Activated effector memory CD4-positive, alpha-beta T cell treated with Interleukin-2 at 50 U/mL for 16 hours (primary cell): ENCODE data around the gene CFAP65.

Experiments
- DNase-seq: peaks from one replicate; pipeline ENCODE4 v3.0.0-alpha.2; 2020

CFAP65 gene

DNA sequence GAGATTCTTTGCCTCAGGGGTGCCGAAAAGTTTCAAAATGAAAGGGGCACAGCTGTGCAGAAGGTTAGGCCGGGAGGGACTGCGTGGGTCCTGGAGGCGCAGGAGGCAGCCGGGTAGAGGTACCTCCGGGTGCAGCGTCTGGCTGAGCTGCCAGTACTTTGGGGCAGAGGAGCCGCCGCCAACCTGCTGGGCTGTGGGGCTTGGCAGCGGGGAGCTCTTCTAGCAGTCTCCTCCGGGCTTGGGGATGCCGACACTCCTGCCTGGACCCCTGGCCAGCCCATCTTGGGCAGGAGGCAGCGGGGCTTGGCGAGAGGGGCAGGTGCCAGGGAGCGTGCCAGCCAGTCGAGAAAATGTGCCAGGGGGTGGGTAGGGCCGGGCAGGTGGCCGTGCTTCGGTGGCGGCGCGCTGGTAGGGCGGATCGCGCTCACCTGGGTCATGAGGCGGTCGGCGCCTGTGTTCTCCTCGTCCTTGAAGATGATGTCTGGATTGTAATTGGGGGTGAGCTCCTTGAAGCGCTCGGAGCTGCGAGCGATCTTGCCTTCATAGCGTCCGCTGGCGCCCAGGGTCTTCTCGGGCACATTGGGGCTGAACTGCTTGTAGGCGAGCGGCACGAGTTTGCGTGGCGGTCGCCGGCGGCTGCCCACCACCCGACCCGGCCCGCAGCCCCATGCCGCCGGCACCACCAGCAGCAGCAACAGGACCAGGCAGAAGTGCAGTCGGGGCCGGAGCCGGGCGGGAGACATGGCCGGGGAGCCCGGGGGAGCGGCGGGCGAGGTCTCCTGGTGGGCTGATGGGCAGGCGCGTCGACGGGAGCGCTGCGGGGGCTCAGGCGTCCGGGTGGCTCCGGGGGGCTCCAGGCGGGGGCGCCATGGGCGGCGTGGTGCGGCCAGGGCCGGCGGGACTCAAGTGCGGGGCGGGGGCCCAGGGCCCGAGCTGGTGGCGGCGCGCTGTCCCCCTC is 18.7 kb upstream of the CFAP65 start:
- no peak for DNase-seq

DNA sequence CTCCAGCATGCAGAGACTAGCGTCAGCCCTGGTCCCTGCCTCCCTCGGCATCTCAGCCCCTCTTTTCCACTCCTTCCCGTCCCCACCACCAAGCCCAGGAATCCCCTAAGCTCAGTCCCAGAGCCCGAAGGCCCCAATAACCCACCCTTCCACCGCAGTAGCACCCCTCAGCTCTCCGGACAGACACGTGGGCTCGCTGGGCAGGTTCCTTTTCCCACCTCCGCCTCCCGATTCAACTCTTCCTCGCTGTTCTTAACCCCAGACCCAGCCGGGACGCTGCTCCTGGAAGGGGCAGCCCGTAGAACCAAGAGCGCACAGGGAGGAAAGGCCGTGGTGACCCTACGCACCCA is 18.0 kb upstream of the CFAP65 start:
- DNase-seq = no peak

DNA sequence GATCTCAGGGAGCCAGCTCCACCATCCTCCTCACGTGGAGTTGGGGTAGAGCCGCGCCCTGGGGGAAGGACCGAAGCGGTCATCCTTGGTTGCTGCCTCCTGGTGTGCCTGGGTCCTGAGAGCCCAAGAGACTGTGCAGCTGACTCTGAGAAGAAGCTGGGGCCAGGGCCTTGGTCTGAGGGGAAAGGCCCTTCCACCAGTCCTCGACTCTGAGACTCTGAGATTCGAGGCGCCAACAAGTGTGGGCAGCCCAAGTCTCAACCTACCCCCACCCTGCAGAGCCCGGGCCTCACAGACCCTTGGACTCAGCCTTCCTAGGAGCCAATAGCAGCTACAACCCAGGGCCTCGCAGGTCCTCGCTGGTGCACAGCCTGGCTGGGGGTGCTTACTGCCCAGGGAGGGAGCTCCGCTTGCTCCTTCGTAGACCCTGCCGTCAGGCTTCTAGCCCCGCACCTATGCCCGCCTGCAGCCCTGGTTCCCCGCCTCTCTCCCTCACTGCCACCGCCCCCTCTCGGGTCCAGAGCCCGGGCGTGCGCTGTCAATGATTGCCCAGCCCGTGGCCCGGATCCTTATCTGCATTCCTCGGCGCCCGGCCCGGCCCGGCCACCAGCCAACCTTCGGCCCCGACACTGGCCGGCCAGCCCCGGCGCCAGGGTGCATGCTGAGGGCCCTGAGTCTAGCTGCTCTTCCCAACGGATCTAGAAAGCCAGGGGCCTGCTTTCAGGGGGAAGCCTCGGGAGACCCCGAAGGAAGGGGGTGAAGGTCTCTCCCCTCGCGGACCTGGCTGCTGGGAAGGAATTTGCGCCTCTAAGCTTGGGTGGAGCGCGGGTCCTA is 17.4 kb upstream of the CFAP65 start:
- DNase-seq = no peak

DNA sequence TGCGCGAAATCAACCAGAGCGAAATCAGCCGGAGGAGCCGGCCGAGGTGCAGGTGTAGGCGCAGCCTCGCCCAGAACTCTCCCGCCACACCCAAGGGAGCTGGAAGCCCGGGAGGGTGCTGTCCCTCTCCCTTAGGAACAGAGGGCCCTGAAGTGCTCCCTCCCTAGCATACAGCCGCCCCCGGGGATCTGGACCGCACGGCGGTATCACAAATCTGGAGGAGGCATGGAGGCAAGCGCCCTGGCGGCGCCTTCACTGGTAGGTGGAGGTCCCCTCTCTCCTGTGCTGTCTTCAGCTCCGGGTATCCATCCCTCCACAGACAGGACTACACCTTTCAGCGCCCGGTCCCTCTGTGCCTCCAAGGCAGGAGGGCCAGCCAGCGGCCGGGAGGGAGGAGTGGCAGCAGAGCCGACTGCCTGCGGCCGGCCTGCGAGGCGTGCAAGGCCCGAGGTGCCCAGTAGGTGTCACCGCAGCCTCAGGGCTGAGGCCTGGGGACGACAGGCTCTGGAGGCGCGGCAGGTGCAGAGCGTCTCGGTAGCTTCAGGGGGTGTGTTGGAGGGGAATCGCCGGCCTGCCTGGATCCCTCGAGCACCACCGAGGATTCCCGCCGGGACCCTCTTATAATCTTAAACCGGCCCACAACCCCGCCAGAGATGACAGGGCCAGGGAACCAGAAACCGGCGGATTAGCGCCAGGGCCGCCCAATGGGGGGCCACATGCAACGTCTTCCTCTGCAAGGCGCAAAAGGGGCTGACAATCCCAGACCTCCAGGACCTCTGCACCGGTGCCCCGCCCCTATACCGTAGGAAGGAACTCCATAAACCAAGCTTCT is 16.6 kb upstream of the CFAP65 start:
- peak; percentile 64 for DNase-seq

DNA sequence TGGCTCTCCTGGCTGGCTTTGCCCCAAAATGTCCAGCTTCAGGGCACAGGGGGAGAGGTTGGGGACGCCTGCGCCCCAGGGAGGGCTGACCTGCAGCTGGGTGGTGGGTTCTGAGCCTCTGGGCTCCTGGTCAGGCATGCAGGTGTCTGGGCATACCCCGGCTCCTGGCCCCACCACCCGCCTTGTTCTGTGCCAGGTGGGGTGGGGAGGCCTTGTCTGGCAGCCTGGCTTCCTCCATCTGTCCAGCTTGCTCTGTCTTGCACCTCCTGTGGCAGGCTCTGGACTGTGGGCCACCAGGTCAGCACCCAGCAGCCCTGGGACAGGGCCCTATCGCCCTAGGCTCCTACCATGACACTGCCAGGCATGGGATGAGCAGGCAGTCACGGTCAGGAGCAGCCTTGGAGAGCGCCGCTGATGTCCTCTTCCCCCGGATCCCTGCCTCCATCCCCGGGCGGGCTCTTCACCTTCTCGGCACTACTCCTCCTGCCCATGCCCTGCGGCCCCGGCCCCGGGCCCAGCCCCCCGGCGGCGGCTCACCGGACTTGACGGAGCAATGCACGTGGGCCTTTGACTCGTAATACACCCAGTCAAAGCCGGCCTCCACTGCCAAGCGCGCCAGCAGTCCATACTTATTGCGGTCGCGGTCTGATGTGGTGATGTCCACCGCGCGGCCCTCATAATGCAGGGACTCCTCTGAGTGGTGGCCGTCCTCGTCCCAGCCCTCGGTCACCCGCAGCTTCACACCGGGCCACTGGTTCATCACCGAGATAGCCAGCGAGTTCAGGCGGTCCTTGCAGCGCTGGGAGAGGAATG is 15.8 kb upstream of the CFAP65 start:
- DNase-seq = no peak

DNA sequence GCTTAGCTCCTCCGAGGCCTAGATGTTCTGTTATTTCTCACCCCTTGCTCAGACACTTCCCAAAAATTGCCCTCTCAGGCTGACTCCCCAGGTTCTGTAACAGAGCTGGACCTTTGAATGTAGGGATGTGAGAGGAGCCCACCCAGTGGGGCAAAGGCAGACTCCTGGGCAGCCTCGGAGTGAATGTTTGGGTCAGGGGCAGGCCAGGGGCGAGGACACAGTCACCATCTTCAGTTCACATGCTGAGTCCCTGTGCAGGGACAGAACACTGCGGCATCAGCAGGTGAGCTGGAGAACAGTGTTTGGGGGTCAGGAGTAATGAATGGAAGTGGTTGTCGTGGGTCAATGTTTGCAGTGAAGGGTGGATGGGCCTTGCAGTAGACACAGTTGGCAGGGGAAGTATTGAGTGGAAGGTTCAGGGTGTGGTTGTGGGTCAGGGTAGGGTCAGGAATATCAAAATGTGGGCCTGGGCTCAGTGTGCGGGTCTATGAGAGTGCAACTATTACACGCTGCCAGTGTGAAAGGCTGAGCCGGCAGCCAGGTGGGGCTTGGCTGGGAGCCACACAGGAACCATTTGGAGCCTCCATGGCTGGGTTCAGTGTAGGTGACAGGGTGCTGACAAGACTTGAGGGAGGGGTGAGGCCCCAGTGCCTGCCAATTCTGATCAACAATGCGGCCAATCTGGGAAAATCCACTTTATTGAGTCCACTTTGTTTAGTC is 15.0 kb upstream of the CFAP65 start:
- DNase-seq = no peak

DNA sequence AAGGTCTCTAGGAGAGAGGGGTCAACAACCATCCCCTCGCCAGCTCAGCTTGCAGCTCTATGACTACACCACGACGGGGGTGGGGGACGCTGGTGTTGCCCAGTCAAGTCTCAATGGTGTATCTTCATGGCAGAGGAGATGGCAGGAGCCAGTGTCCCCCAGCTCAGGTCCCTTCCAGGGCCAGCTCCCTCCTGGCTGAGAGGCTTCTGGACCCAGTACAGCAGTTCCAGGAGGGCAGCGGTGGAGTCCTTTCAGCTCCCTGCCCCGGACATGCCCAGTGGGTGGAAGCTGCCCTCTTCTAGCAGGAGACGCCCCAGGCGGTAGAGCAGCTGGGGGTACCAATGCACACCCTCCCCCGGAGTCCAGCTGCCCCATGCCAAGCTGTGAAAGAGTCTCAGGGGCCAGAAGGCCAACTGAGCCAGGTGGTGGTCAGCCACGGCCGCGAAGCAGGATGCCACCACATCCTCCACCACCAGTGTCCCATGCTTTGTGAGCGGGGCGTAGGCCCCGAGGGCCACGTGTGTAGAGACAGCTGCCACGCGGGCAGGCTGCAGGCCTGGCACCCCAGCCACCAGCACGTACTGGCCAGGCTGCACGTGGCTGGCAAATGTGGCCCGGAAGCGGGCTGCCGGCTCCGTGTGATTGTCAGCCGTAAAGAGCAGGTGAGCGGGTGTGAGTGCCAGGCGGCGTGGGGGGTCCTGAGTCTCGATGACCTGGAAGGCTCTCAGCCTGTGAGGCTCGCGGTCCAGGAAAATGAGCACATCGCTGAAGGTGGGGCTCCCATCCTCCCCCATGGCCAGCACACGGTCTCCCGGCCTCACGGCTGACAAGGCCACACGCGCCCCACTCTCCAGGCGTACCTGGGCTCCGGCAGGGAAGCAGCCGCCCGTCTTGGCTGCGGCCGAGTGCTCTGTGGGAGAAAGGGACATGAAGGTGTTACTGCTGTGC is 13.9 kb upstream of the CFAP65 start:
- DNase-seq = no peak

DNA sequence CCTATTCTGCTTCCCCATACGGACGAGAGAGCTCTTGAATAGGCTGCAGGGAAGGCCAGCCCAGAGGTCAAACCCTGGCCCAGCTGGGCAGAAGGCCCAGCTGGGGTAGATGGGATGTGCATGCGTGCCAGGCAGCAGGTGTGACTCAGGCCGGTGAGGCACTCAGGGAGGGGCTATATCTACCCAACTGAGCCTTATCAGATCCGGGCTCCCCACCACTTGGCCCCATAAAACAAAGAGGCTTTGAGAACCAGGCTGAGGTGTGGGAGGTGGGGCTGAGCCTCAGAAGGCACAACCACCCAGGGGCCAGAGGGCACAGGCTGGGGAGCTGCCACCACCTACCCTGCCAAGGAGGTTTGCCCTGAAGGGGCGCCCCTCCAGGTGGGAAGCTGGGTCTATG is 8.0 kb upstream of the CFAP65 start:
- no peak for DNase-seq

DNA sequence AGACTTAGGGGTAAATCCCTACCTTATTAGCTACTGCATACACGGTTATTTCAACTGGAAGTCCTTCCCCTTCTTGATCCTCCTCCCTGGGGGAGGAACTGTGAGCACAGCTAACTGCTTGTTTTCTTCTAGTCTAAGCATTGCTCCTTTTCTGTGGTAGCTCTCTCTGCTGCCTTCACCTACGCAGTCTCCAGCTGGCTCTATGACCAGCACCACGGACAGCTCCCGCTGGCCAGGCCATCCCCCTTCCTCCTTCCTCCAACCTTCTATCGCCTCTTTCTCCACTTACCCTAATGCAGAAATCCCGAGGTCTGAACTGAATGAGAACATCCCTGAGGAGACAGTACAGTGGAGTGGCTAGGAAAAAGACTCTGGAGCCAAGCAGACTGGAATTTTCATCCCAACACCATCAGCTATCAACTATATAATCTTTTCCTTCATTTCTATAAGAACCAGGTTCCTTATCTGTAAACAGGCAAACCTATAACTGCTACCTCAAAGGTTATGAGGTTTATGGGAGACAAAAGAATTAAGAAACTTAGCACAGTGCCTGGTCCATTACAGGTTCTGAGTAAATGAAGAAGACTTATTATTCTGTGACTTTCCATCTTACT is 4.7 kb upstream of the CFAP65 start:
- no peak for DNase-seq

DNA sequence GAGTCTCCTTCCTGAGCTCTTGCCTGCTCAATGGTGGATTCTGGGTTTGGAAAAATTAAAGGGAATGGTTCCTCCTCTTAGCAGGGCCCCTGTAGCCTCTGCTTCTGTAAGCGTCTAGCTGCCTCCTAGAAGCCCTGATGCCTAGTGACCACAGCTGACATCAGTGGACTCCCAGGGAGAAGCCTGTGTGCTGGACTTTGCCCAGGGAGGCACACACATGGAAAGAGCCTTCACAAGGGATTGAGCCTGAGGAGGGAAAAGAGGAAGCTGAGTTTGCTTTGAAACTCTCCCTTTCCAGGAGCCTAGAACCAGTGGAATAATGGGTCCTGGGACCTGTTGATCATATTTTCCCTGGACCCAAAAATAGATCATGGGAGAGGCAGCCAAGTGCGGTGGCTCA is 1.4 kb upstream of the CFAP65 start:
- DNase-seq = no peak

DNA sequence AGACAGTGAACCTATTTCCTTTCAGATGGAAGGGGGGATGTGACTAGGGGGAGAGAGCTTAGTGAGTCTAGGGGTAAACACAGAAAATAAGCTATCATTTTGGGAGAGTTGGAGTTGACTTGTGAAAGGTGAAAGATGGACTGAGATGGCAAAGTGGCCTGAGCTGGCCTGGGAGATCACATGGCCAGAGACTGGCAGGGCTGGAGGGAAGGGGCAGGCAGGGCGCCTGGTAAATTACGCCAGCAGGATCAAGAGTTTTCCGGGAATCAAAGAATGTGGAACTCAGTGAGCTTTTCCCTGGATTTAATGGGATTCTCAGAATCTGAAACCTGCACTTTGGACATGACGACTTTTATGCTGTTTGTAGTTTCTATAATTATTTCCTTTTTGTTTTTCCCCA is 841 bp upstream of the CFAP65 start:
- DNase-seq = no peak

DNA sequence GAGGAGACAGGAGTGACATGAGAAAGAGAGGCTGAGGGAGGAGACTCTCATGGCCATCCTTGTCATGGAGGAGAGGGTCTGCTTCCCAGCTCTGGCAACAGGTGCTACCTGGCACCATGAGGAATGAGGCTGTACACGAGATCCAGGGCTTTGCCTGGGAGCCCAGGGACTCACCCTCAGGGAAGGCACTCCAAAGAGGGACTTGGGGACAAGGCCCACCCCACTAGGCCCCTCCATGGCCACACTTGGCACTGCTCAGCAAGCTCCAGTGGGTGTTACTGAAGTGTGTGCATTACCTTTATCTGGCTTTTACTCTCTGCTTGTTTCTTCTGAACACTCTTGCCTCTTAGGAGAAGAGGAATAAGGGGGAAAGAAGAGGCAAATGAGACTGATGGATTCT is 2.7 kb downstream of the CFAP65 start:
- no peak for DNase-seq

DNA sequence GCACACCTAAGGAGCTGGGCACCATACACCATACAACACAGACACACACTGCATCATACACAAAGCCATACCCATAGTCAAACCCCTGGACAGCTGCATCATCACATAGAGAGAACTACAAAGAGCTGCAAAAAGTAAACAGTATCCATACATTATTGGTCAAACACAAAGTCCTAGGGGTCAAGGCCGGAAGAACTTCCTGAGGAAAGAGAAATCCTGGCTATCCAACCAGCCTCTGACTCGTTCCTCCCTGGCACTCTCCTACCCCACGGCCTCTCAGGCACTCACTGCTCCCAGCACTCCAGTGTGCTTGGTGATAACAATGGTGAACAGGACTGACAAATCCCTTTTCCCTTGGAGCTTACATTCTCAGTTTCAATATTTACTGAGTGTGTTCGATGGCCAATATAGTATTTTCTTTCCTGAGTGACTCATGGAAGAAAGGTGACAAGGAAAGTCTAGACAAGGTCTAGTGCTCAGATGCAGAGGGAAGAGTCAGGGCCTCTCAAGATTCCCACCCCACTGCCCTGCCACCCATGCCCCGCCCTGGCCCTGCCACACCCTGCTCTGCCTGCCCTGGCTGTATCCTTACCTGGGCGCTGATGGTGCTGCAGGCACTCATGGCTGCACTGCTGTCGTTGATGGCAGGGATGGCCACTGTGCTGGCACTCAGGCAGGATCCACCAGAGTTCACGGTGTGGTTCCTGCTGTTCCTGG is 3.4 kb downstream of the CFAP65 start:
- DNase-seq = no peak

DNA sequence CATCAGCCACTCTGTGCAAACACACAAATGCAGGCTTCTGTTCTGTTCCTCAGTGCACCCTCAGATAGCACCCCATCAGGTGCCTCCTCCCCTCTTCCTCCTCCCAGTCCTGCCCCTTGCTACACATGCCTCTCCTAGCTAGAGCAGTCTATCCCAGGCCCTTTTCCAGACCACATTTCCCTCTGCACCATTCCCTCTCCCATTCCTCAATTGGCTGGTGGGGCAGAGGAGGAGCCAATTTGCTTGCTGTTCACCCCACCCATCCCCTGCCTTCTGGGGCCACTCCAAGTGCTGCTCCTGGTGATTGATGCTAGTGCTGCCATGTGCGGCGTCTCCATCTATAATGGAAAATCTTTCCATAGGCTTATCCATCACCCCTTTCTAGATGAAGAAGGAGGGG is 5.4 kb downstream of the CFAP65 start:
- no peak for DNase-seq

DNA sequence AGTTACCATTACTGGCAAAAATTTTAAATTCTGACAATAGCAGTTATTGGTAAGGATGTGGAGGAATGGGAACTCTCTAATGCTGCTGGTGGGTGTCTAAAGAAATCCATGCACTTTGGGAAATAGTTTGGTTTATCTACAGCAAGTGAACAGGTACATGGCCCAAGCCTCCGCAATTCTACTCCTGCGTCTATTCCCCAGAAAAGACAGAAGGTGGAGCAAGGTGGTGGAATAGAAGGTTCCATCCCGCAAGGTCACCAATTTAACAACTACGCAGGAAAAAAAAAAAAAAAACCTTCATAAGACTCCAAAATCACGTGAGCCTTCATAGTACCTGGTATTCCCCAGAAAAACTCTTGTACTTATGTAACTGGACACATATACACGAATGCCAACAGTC is 6.5 kb downstream of the CFAP65 start:
- DNase-seq = no peak

DNA sequence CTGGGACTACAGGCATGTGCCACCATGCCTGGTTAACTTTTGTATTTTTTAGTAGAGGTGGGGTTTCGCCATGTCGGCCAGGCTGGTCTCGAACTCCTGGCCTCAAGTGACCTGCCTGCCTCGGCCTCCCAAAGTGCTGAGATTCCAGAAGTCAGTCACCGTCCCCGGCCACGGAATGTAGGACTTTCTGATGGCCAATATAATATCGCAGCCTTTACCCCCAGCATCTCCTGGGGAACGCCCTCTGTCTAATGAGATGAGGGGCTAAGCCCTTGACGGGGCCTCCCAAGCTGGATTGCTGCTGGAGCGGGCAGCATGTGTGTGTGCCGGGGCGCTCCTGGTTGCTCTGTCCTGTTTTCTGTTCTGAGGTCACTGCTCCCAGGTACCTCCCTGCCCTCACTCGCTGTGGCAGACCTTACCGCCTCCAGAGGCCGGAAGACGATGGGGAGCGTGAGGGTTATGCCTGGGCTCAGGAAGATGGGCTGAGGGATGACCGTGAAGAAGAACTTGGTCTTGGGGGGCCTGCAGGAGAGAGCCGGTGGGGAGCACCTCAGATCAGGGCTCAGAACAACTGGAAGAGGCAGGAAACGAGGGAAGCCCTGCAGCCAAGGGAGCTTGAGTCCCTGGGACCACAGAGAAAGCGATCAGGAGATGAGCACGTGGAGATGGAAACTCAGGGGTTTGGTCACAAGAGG is 9.1 kb downstream of the CFAP65 start:
- no peak for DNase-seq

DNA sequence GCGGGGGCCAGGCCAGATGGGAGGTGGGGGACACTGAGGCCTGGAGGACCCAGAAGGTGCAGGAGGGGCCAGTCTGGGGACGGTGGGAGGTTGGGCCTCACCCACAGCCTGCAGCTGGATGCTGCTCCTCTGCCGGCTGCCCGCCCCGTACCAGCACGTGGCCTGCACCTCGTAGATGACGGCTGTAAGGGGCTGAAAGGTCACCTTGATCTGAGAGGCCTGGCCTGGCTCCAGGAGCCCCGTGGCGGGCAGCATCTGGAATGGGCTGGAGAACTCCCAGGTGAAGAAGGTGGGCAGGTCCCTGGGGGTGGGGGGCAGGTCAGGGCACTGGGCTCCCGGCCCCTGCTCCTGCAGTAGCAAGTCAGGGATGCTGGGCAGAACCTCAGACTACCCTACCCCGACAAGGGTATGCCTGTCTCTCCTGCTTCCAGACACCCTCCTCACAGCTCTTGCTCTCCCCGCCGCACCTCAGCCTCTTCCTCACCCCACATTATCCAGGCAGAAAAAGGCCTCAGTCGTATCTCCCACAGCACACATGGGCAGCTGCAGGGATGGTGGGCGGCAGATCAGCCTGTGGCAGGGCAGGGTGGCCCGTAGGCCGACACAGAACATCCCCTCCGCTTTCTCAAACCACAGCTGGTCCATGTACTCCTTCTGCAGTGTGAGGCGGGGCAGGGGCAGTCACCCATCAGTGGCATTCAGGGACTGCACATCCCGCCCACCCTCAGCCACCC is 10.1 kb downstream of the CFAP65 start:
- DNase-seq = no peak
